Upper lobe of left lung (tissue), 4 donors: ENCODE measurements around the gene DPF3.

Experiments used
- CTCF ChIP-seq, 6 experiments: fragments of 450-650 bp in 4 of 6; fragments of 200-600 bp in 2 of 6; sonication (generic) in 2 of 6; IDR thresholded peaks; one replicate each; pipeline ENCODE4 v1.5.1; 2016 to 2019; ENCODE audit warnings: antibody characterized with exemption in 6 of 6
- EP300 ChIP-seq, 4 donors: sonication (generic); formaldehyde crosslinking; IDR thresholded peaks; one replicate each; pipeline ENCODE4 v1.5.1; 2017; ENCODE audit warnings: antibody characterized with exemption in 4 of 4, control low read depth in 2 of 4
- POLR2A ChIP-seq, 4 donors: fragments of 450-650 bp; IDR thresholded peaks; one replicate each; pipeline ENCODE4 v1.5.1; 2016 to 2017; ENCODE audit warnings: antibody characterized with exemption in 4 of 4, mild to moderate bottlenecking in 2 of 4
- POLR2AphosphoS5 ChIP-seq, 2 donors: sonication (generic); formaldehyde crosslinking; IDR thresholded peaks; one replicate each; pipeline ENCODE4 v1.5.1; 2017; ENCODE audit warnings: antibody characterized with exemption in 2 of 2

GRCh38 chr14:72736308-72736707 lies 157.6 kb downstream of the DPF3 start:
- TF ChIP-seq CTCF (IDR thresholded peaks at IDR 0.05) (no peak), POLR2A (IDR thresholded peaks at IDR 0.05) (no peak), POLR2AphosphoS5 (IDR thresholded peaks at IDR 0.05) (no peak), EP300 (IDR thresholded peaks at IDR 0.05) (no peak)
